GM12891 (cell line): ENCODE results near the gene GPR17.

ENCODE experiments used
- PAX5 ChIP-seq: IDR thresholded peaks from 2 replicates; pipeline ENCODE4 v1.6.1; 2011; ENCODE audit warnings: low read length, moderate library complexity, mild to moderate bottlenecking; ENCODE audit not compliant: insufficient read depth, severe bottlenecking
- POLR2A ChIP-seq: IDR thresholded peaks from 2 replicates; pipeline ENCODE4 v1.6.1; 2011; ENCODE audit warnings: low read depth, low read length, control low read depth
- POLR2AphosphoS5 ChIP-seq: IDR thresholded peaks from 2 replicates; pipeline ENCODE4 v1.6.1; 2011; ENCODE audit warnings: low read depth, low read length, control low read depth
- POU2F2 ChIP-seq: IDR thresholded peaks from 2 replicates; pipeline ENCODE4 v1.6.1; 2011; ENCODE audit warnings: low read depth, mild to moderate bottlenecking, control low read depth, low read length, moderate library complexity
- SPI1 ChIP-seq: IDR thresholded peaks from 2 replicates; pipeline ENCODE4 v1.6.1; 2011; ENCODE audit warnings: low read depth, low read length, control low read depth
- TAF1 ChIP-seq: IDR thresholded peaks from 2 replicates; pipeline ENCODE4 v1.6.1; 2011; ENCODE audit warnings: low read depth, low read length, control low read depth

DNA sequence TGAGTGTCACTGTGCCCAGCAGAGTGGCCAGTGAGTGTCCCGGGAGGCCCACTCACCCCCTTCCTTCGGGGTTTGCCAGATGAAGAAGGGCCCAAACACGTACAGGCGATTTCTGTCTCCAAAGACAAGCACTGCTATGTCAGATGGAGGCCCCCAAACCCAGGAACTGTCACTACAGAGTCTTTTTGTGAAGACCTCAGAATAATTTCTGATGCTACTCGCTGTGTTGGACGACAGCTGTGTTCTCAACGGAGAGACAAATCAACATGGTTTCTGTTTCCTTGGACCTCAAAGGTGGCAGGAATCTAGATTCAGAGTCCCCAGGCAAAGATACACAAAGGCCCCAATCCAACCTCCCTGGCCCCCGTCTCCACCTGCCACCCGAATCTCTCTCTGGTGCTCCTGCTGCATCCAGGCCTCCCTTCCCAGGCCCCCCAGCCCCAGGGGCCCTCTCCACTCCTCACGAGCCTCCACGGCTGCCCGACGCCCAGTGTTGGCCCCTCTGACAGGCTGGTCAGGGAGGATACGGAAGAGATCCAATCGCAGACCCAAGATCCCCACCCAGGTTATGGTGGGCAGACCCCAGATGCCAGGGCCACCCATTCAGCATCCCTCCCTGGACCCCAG lies 2.4 kb upstream of the GPR17 start:
- no peak for TF ChIP-seq POLR2AphosphoS5
- no peak for TF ChIP-seq TAF1
- TF ChIP-seq POLR2A, result no peak
- TF ChIP-seq POU2F2, result no peak
- no peak for TF ChIP-seq SPI1
- no peak for TF ChIP-seq PAX5
